G401.6 (cell line): ENCODE measurements around the gene GAA.
"Not testable (repeated sequence)": the region's sequence is repeated elsewhere in the genome, so short reads cannot be mapped to it uniquely, and the experiment has no call there.

ENCODE experiments used
- FAIRE-seq: peaks from 2 replicates; lab custom pipeline; 2012; peaks lifted over from hg19 to GRCh38; lab: Jason Lieb, UNC

GAA gene

DNA sequence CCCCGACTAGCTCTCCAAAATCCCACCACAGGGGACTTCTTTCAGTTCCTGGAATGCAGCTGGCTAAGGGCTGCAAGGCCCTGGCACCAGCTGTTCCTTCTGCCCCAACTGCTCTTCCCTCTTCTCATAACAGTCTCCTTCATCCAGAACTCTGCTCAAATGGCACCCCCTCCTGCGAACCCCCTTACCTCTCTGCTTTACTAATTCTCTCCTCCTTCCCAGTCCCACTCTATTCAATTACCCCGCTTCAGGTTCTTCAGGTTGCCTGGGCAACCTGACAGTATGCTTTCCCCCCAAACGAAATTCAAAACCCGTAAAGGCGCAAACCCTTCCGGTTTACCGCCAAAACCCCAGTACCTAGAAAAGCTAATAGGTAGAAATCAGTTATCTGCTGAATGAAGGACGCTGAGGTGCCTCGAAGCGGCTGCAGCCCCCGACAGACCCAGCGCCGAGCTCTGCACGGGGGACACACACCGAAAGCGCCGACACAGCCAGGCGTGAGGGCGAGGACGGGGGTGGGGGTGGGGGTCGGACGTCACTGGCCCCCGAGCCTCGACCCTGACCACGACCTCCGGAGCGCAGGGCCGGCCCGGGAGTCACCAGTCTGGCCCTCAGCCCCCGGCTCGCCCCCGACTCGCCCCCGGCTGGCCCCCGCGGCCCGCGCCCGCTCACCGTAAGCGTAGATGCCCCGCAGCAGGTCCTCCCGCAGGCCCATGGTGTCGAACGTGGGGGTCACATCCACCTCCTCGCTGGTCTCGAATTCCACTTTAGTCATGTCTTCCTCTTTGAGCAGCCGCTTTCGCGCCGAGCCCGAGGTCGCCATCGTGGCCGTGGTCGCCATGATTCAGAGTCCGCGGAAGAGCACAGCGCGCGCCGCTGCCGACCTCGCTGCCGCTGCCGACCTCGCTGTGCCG is 45.0 kb downstream of the GAA start:
- no peak for FAIRE-seq

- peak; percentile 99 for FAIRE-seq
These were observed 45.8 kb downstream of the GAA start, which contains the start of gene EIF4A3 for GRCh38 chr17:80147035-80147822. Gene EIF4A3 (minus strand): TSS chr17:80147128. CDS start chr17:80146961, 167 bp downstream.

DNA sequence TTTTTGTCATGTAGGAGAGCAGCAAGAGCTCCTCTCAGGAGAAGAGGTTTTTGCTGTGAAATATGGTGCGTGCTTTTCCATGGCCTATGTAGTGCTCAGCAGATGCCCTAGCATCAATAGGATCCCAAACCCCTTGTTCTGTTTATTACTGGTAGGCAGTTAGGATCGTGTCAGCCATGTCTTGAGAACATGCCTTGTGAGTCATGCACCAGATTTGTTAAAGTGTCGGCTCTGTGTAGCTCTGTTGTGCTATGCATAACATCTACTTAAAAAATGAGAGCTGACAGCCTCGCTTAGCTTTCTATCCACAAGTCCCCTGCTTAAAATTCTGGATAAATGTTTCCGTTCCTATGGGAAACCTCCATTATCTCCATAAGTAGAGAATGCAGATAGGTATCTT is 50.0 kb downstream of the GAA start:
- no peak for FAIRE-seq

DNA sequence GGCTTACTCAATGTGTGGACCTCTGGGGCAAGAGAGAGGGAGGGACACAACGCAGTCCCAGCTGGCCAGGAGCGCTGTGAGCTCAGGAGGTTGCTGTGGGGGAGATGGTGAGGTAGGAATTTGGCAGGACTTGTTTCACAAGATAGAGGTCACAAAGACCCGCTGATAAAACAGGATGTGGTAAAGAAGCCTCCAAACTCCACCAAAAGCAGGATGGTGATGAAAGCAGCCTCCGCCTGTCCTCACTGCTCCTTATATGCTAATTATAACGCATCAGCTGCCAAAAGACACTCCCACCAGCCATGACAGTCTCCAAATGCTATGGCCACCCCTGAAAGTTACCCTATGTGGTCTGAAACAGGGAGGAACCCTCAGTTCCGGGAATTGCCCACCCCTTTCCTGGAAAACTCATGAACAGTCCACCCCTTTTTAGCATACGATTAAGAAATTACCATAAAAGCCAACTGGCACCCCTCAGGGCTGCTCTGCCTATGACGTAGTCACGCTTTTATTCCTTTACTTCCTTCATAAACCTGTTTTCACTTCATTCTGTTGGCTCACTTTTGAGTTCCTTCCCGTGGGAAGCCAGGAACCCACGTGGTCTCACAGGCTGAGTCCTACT is 50.8 kb downstream of the GAA start:
- no peak for FAIRE-seq

DNA sequence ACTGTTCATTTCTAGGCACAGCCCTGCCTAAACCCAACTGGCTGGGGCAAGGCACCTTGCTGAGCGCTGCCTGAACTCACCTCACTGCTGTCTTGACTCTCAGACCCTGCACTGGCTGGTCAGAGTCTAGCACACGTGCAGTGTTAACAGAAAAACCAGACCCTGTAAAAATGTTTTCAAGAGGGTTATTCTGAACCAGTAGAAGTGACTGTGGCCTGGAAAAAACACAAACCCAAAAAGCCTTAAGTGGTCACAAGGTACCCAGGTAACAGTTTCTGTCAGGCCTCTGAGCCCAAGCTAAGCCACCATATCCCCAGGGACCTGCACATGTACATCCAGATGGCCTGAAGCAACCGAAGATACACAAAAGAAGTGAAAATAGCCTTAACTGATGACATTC is 51.6 kb downstream of the GAA start:
- FAIRE-seq: no peak

GRCh38 chr17:80154166-80154565 is 52.8 kb downstream of the GAA start:
- FAIRE-seq: no peak

DNA sequence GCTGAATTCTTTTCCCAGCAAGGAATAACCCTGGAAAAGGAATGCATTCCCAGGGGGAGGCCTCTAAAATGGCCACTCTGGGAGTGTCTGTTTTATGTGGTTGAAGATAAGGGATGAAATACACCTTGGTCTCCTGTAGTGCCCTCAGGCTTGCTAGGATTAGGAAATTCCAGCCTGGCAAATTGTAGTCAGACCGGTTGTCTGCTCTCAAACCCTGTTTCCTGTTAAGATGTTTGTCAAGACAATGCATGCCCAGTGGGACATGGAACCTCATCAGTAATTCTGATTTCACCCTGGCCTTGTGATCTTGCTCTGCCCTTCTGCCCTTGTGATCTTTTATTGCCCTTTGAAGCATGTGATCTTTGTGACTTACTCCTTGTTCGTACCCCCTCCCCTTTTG is 54.2 kb downstream of the GAA start:
- FAIRE-seq: not testable (repeated sequence)

- no peak for FAIRE-seq
These were observed 57.5 kb downstream of the GAA start for GRCh38 chr17:80158846-80159245.

DNA sequence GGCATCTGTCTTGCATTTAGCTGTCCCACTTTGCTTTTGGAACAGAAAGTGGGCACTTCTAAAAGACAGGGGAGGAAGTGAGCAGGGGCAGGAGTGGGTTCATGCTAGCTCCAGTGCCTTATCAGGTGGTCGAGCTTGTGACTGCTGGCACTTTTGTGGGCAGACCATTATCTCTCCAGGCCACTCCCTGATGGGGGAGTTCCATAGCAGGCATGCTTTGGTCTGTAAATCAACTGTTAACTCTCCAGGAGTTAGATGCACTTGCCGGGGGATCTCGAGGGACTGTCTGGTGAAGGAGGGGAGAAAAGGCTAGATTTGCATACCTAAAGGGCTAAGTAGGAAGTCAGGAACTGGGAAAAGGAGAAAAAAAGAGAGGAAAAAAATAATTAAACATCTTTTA is 59.2 kb downstream of the GAA start:
- no peak for FAIRE-seq

- no peak for FAIRE-seq
These were observed 62.0 kb downstream of the GAA start for GRCh38 chr17:80163336-80163735.

DNA sequence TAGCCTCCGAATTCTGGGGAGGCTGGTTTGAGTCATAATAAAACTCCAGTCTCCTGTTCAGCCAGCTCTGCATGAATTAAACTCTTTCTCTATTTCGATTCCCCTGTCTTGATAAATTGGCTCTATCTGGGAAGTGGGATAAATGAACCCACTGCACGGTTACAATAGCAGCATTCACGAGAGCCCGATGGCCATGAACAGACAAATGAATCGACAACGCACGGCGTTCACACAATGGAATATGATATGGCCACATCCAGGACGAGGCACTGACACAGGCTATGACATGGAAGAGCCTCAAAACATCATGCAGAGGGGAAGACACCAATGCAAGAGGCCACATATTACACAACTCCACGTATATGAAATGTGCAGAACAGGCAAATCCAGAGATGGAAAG is 62.8 kb downstream of the GAA start:
- no peak for FAIRE-seq

DNA sequence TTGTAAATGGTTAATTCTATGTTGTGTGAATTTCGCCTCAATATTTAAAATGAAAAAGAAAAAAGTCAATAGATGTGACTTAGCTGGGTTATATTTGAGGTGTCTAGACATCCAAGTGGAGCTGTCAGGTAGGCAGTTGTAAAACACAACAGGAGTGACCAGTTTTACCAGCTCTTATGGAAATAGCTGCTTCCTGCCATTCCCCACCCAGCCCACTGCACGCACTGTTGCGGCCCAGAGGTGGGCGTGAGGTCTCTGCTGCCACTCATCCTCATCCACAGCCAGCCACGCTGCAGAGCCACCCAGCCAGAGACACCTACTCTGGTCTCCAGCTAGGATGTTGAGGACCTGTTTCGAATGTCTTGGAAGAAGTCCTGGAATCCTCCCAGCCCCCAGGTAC is 65.1 kb downstream of the GAA start:
- FAIRE-seq: no peak

GRCh38 chr17:80168371-80168770 is 67.0 kb downstream of the GAA start:
- FAIRE-seq: no peak

DNA sequence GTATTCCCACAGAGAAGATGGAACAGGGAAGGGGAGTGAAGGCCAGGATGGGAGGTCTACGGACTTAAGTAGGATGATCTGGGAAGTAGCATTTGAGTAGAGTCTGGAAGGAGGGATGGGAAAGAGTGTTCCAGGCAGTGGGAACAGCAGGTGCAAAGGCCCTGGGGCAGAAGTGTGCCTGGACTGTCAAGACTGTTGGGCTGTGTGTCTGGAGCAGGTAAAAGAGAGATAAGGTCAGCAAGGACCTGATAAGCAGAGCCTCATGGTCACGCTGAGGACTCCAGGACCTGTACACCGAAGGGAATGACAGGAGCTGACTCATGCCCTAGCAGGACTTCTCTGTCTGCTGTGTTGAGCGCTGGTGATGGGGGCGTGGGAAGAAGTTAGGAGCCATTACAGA is 67.7 kb downstream of the GAA start:
- FAIRE-seq: no peak
